Heart right ventricle (tissue), 16 donors: ENCODE results near the gene CD6. TPM values are rescaled to one million over a fixed set of nuclear protein-coding genes. Genes with fewer than 3 reads are reported as not detected.

Source experiments
- ATAC-seq, 8 donors: fragments of 200-7000 bp; cut with Tn5 transposase; one replicate each; pipeline ENCODE4 v1.9.1; 2020; ENCODE audit warnings: mild to moderate bottlenecking in 8 of 8, moderate library complexity in 8 of 8, moderate number of reproducible peaks in 1 of 8
- DNase-seq, 2 donors: peaks; one replicate each; pipeline ENCODE4 v3.0.0-alpha.2; 2020
- H3K27ac ChIP-seq, 10 donors: fragments of 200-600 bp; sonication (generic) in 2 of 10; one replicate each; pipeline versions ENCODE4 v1.5.0 to v1.8.0; 2020 to 2022; ENCODE audit warnings: mild to moderate bottlenecking in 3 of 10
- H3K27me3 ChIP-seq, 7 donors: fragments of 200-600 bp; one replicate each; pipeline ENCODE4 v1.8.0; 2021 to 2022; ENCODE audit warnings: mild to moderate bottlenecking in 2 of 7
- H3K36me3 ChIP-seq, 9 donors: fragments of 200-600 bp; sonication (generic) in 1 of 9; one replicate each; pipeline versions ENCODE4 v1.5.0 to v1.8.0; 2020 to 2022; ENCODE audit warnings: mild to moderate bottlenecking in 2 of 9
- H3K4me1 ChIP-seq, 9 donors: fragments of 200-600 bp; sonication (generic) in 1 of 9; one replicate each; pipeline versions ENCODE4 v1.5.0 to v1.8.0; 2020 to 2022; ENCODE audit warnings: mild to moderate bottlenecking in 4 of 9
- H3K4me3 ChIP-seq, 10 donors: fragments of 200-600 bp; sonication (generic) in 2 of 10; one replicate each; pipeline versions ENCODE4 v1.5.0 to v1.8.0; 2020 to 2022; ENCODE audit warnings: mild to moderate bottlenecking in 7 of 10, moderate library complexity in 2 of 10
- H3K9me3 ChIP-seq, 11 donors: fragments of 200-600 bp in 10 of 11; sonication (generic) in 2 of 11; one replicate each; pipeline versions ENCODE4 v1.5.0 to v1.8.0; 2013 to 2022; ENCODE audit warnings: mild to moderate bottlenecking in 2 of 11, control low read depth in 1 of 11, moderate library complexity in 1 of 11
- WGBS, 2 donors: extraction: QIAGEN DNeasy Blood & Tissue Kit; methylation state at CpG; one replicate each; pipeline ENCODE4 v1.1.7; 2013; ENCODE audit warnings: inconsistent platforms in 1 of 2; 5-methylcytosine and 5-hydroxymethylcytosine counted together
- intact Hi-C, 10 donors: fragments of 100-400 bp; cut with DNase I; formaldehyde crosslinking; loops; one replicate each; pipeline versions ENCODE4 v1.11.1 to v1.14.2; 2022
- polyA plus RNA-seq, 2 donors: library from polyadenylated mRNA; stranded (reverse); fragments of 200-250 nt; gene quantifications; one replicate each; pipeline ENCODE4 v1.2.3, GENCODE V29; 2013
- total RNA-seq, 10 donors: library from RNA; stranded (reverse); fragmentation: NEBNext Ultra II Directional in 3 of 10; extraction: Animal tissue kit (Norgen Biotek cat#: 25700) in 3 of 10; gene quantifications; one replicate each; pipeline versions ENCODE4 v1.2.1 to v1.2.4, GENCODE V29; 2021 to 2023
- TF ChIP-seq, protein P1 (sequence below), 9 donors: fragments of 200-600 bp; sonication (generic) in 2 of 9; IDR thresholded peaks; one replicate each; pipeline versions ENCODE4 v1.5.0 to v1.8.0; 2021 to 2022; ENCODE audit warnings: antibody characterized with exemption in 9 of 9, mild to moderate bottlenecking in 5 of 9, moderate library complexity in 1 of 9
- donor health status: Arrhythmogenic right ventricular cardiomyopathy.
- donor health status: ischemic (EF 13 %, LVEDD 7.1; RV severe dilation, severe dysfunction).
- donor health status: healthy with polysubstance abuse.
- donor health status: DM: no; HTN: yes; CAD: no.
- donor health status: DM: no; HTN: no; CAD: no.
- donor health status: ischemic (EF 25% LVEDD 6.9; RV normal size, moderate dysfunction).
- donor health status: ischemic (EF 25% LVEDD 5.7; RV mildly dilated, moderate dysfunction).
- donor health status: healthy.
- donor health status: DM: yes; HTN: yes; CAD: no.
- donor health status: Ischemic cardiomyopathy.
- donor health status: ischemic (EF 35%, LVEDD 5.7; RV mildly dilated, moderate dysfunction).
- donor health status: nonischemic (EF 11% LVEDD 7.7; RV severe dilation, severe dysfunction).
- donor health status: DM: yes; HTN: yes; CAD: no.
- donor health status: PGD.
- donor health status: ischemic (EF 29% LVEDD 5.4; RV normal size, mild dysfunction).
- donor health status: nonischemic (EF 23%, LVEDD 6.1; RV moderate dilation, normal function).

The CD6 gene
- total and polyA plus RNA-seq, 12 donors, result 0.07 to 4.5 (median 0.34) TPM; not detected in 1

DNA sequence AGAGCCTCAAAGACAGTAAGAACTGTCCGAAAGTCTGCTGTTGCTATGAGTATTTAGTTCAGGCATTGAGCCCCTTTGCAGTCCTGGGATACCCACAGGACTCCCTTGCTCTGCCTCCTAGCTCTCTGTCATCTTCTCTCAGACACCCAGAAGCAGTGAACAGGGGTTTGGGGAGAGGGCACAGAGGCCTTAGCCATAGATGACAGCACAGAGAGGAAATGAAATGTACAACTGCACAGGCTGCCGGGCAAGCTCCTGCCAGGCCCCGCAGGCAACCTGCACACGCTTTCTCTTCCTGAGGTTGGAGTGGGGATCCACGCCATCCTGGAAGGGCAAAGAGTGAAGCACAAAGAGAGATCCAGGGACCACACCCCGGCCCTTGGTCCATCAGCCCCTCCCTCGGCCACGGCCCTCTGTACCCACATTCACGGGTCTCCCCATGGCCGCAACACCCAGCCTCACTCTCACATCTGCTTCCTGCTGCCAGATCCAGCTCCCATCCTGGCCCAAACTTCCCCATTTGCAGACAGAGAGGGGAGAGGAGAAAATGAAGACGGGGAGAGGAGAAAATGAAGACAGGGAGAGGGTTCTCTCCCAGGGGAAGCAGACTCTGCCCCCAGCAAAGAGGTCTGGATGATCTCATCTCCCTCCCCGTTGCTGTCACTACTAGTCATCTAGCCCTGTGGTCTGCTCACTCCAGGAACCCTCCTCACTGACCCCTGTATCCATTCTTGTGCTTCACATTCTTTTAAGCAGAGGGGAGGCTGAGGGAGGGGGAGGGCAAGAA is 40.7 kb downstream of the CD6 start:
- DNase-seq, result no peak
- intact Hi-C loops, result no loop called here
- H3K4me1 ChIP-seq, result peaks cover 7 to 25% (median 12%) of the 10 kb centered on the region in 9 donors
- H3K4me3 ChIP-seq, result no peak overlapping the region
- H3K9me3 ChIP-seq, result no peaks in the 10 kb centered on the region
- ATAC-seq, result peak in 2 of 8 donors; percentile 22 to 53
- TF ChIP-seq, protein P1, sequence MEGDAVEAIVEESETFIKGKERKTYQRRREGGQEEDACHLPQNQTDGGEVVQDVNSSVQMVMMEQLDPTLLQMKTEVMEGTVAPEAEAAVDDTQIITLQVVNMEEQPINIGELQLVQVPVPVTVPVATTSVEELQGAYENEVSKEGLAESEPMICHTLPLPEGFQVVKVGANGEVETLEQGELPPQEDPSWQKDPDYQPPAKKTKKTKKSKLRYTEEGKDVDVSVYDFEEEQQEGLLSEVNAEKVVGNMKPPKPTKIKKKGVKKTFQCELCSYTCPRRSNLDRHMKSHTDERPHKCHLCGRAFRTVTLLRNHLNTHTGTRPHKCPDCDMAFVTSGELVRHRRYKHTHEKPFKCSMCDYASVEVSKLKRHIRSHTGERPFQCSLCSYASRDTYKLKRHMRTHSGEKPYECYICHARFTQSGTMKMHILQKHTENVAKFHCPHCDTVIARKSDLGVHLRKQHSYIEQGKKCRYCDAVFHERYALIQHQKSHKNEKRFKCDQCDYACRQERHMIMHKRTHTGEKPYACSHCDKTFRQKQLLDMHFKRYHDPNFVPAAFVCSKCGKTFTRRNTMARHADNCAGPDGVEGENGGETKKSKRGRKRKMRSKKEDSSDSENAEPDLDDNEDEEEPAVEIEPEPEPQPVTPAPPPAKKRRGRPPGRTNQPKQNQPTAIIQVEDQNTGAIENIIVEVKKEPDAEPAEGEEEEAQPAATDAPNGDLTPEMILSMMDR (IDR thresholded peaks at IDR 0.05), result no peak
- no peak overlapping the region for H3K27ac ChIP-seq
- H3K27me3 ChIP-seq, result peaks cover 0 to 57% (median 18%) of the 10 kb centered on the region in 7 donors
- WGBS, 2 donors, result 65 to 66% methylated on average over 12 of the region's 12 CpGs
- no peaks in the 10 kb centered on the region for H3K36me3 ChIP-seq

DNA sequence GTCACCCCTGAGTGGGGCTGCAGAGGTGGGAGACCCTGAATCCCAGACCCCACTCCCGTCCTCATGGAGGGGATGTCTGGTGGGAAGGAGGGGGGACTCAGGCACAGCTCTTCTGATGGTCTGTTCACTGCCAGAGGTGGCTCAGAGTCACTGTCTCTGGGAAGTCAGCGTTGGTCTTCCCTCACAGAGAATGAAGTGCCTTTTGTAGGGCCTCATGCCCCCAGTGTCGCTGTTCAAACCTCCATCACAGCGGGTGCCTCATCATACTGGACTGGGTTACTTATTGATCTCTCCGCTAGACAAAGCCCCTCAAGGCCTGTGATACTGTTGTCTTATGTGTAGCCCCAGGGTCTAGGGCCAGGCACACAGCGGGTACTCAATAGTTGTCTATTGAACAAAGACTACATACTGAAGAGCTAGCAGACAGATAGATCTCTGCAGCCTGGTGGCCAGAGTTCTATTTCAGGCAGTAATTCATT is 41.3 kb downstream of the CD6 start:
- H3K4me1 ChIP-seq, result peaks cover 1 to 21% (median 6%) of the 10 kb centered on the region in 9 donors
- H3K9me3 ChIP-seq, result no peaks in the 10 kb centered on the region
- ATAC-seq, result no peak
- TF ChIP-seq, protein P1 (IDR thresholded peaks at IDR 0.05), result no peak
- intact Hi-C loops, result no loop called here
- DNase-seq, result no peak
- H3K36me3 ChIP-seq, result no peaks in the 10 kb centered on the region
- H3K4me3 ChIP-seq, result no peak overlapping the region
- no peak overlapping the region for H3K27ac ChIP-seq
- WGBS, 2 donors, result 89 to 91% methylated on average over 6 of the region's 6 CpGs
- peaks cover 0 to 57% (median 14%) of the 10 kb centered on the region in 7 donors for H3K27me3 ChIP-seq

DNA sequence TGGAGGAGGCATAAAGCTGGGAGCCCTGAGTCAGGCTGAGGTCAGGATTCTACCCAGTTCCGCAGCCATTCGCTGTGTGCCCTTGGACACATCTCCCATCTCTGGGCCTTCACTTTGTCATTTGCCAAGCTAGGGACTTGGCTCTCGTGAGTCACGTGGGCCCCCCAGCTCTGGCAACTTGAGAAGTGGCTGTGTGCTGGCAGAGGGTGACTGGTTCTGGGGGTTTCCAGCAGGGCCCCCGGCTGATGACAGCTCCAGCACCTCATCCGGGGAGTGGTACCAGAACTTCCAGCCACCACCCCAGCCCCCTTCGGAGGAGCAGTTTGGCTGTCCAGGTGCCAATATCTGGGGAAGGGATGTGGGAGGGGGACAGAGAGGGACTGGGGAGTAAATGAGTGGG is 46.6 kb downstream of the CD6 start:
- Histone ChIP-seq H3K4me1 (peaks cover 0 to 7% (median 3%) of the 10 kb centered on the region in 9 donors), H3K4me3 (no peak overlapping the region), H3K9me3 (no peaks in the 10 kb centered on the region), H3K36me3 (no peaks in the 10 kb centered on the region), H3K27me3 (peaks cover 0 to 75% (median 27%) of the 10 kb centered on the region in 7 donors), H3K27ac (no peak overlapping the region)
- 70 to 74% methylated on average over 7 of the region's 7 CpGs for WGBS, 2 donors
- TF ChIP-seq, protein P1 (IDR thresholded peaks at IDR 0.05), result no peak
- intact Hi-C loops, result no loop called here
- ATAC-seq (no peak), DNase-seq (no peak)

DNA sequence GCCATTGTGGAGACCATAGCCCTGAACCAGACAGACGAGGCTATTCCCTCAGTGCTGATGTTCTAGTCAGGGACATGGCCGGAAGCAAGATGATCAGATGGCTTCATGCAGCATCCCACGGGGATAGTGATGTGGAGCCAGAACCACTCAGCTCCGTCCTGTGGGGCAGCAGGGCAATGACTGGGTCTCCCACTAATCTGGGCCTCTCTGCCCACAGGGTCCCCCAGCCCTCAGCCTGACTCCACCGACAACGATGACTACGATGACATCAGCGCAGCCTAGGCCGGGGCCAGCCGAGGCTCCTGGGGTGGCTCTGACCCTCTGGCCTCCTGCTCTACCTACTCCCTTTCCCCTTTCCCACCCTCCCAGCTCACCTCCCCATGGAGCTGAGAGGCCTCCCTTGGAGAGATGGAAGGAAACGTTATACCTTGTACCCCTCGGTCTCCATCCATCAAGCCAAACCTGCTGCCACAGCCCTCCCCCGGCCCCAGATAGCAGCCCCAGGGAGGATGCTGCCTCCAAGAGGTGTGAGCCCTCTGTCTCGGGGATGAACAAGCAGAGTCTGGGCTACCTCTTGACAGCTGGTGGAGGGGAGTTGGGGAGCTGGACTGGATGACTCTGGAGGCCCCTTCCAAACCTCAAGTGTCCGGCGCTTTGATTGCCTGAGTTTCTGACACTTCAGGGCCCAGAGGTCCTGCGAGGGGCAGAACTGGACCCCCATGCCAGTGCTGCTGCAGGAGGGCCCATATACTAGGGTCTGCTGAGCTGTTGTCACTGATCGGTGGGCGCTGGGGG is 47.8 kb downstream of the CD6 start:
- no peak for ATAC-seq
- 73 to 80% methylated on average over 19 of the region's 19 CpGs for WGBS, 2 donors
- Histone ChIP-seq H3K9me3 (no peaks in the 10 kb centered on the region), H3K27ac (no peak overlapping the region), H3K4me3 (no peak overlapping the region), H3K27me3 (peaks cover 0 to 70% (median 27%) of the 10 kb centered on the region in 7 donors), H3K4me1 (peaks cover 0 to 13% (median 3%) of the 10 kb centered on the region in 9 donors), H3K36me3 (no peaks in the 10 kb centered on the region)
- intact Hi-C loops, result no loop called here
- TF ChIP-seq, protein P1 (IDR thresholded peaks at IDR 0.05), result no peak
- no peak for DNase-seq
